ENCODE measurements around the gene KCNC2. TPM values are rescaled to one million over a fixed set of nuclear protein-coding genes. Genes with fewer than 3 reads are reported as not detected.
A peak's percentile ranks its signal among the peaks of the same experiment; 100 is the strongest.

The KCNC2 gene
- polyA plus RNA-seq, 1 experiment: not detected

GRCh38 chr12:75086091-75087038 is 123.3 kb downstream of the KCNC2 start:
- POLR2A ChIA-PET: no interaction called here
- TF ChIP-seq, protein P1, sequence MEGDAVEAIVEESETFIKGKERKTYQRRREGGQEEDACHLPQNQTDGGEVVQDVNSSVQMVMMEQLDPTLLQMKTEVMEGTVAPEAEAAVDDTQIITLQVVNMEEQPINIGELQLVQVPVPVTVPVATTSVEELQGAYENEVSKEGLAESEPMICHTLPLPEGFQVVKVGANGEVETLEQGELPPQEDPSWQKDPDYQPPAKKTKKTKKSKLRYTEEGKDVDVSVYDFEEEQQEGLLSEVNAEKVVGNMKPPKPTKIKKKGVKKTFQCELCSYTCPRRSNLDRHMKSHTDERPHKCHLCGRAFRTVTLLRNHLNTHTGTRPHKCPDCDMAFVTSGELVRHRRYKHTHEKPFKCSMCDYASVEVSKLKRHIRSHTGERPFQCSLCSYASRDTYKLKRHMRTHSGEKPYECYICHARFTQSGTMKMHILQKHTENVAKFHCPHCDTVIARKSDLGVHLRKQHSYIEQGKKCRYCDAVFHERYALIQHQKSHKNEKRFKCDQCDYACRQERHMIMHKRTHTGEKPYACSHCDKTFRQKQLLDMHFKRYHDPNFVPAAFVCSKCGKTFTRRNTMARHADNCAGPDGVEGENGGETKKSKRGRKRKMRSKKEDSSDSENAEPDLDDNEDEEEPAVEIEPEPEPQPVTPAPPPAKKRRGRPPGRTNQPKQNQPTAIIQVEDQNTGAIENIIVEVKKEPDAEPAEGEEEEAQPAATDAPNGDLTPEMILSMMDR (IDR thresholded peaks at IDR 0.05; ENCODE audit: insufficient read depth, low read depth, low read length): no peak
- Histone ChIP-seq H3K4me3 (ENCODE audit: low read depth, low read length) (no peak overlapping the region), H3K27me3 (ENCODE audit: control insufficient read depth, insufficient read depth, low read length) (no peaks in the 10 kb centered on the region), H3K36me3 (ENCODE audit: control insufficient read depth, insufficient read depth, low read length) (no peaks in the 10 kb centered on the region)
- CTCF ChIA-PET: no interaction called here
- peak; percentile 20 for DNase-seq (ENCODE audit: low read depth)

- no peaks in the 10 kb centered on the region for H3K27me3 ChIP-seq (ENCODE audit: control insufficient read depth, insufficient read depth, low read length)
- ChIA-PET CTCF (no interaction called here), POLR2A (no interaction called here)
- TF ChIP-seq, protein P1 (IDR thresholded peaks at IDR 0.05; ENCODE audit: insufficient read depth, low read depth, low read length): no peak
- H3K4me3 ChIP-seq (ENCODE audit: low read depth, low read length): no peak overlapping the region
- DNase-seq (ENCODE audit: low read depth): no peak
- H3K36me3 ChIP-seq (ENCODE audit: control insufficient read depth, insufficient read depth, low read length): no peaks in the 10 kb centered on the region
Observed at GRCh38 chr12:75081305-75081704, 128.3 kb downstream of the KCNC2 start.

DNA sequence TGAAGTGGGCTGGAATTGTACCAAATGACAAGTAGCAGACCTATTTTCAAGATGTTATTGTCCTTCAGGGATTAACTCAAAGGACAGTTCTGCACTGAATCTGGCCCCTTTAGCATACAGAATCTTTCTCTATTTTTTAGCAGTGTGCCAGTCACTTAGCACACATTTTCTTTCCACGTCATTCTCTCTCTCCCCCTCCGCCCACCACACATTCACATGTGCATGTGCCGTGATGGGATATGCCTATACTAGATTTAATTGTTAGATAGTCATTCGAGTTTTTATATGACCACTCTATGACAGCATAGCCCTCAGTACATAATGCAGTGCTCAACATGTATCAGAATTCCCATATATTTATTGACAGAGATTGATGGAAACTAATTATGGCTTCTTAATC is 129.1 kb downstream of the KCNC2 start:
- ChIA-PET POLR2A (no interaction called here), CTCF (no interaction called here)
- no peaks in the 10 kb centered on the region for H3K27me3 ChIP-seq (ENCODE audit: control insufficient read depth, insufficient read depth, low read length)
- no peak overlapping the region for H3K4me3 ChIP-seq (ENCODE audit: low read depth, low read length)
- H3K36me3 ChIP-seq (ENCODE audit: control insufficient read depth, insufficient read depth, low read length): no peaks in the 10 kb centered on the region
- DNase-seq (ENCODE audit: low read depth): no peak
- TF ChIP-seq, protein P1 (IDR thresholded peaks at IDR 0.05; ENCODE audit: insufficient read depth, low read depth, low read length): no peak

GRCh38 chr12:75065482-75065881 is 144.2 kb downstream of the KCNC2 start:
- H3K27me3 ChIP-seq (ENCODE audit: control insufficient read depth, insufficient read depth, low read length): no peaks in the 10 kb centered on the region
- no peak for DNase-seq (ENCODE audit: low read depth)
- TF ChIP-seq, protein P1 (IDR thresholded peaks at IDR 0.05; ENCODE audit: insufficient read depth, low read depth, low read length): no peak
- ChIA-PET POLR2A (no interaction called here), CTCF (no interaction called here)
- no peaks in the 10 kb centered on the region for H3K36me3 ChIP-seq (ENCODE audit: control insufficient read depth, insufficient read depth, low read length)
- H3K4me3 ChIP-seq (ENCODE audit: low read depth, low read length): no peak overlapping the region

GRCh38 chr12:75062691-75063090 is 146.9 kb downstream of the KCNC2 start:
- TF ChIP-seq, protein P1 (IDR thresholded peaks at IDR 0.05; ENCODE audit: insufficient read depth, low read depth, low read length): no peak
- no peak overlapping the region for H3K4me3 ChIP-seq (ENCODE audit: low read depth, low read length)
- H3K27me3 ChIP-seq (ENCODE audit: control insufficient read depth, insufficient read depth, low read length): no peaks in the 10 kb centered on the region
- DNase-seq (ENCODE audit: low read depth): no peak
- ChIA-PET POLR2A (no interaction called here), CTCF (no interaction called here)
- H3K36me3 ChIP-seq (ENCODE audit: control insufficient read depth, insufficient read depth, low read length): no peaks in the 10 kb centered on the region

Measured in BJ (cell line).